HG03460 (cell line): ENCODE results near the gene GRIP1.

Experiments
- ATAC-seq: cut with Tn5 transposase; IDR thresholded peaks from one replicate; pipeline ENCODE4 v1.9.1; 2021; ENCODE audit not compliant: unreplicated experiment

GRIP1 gene

DNA sequence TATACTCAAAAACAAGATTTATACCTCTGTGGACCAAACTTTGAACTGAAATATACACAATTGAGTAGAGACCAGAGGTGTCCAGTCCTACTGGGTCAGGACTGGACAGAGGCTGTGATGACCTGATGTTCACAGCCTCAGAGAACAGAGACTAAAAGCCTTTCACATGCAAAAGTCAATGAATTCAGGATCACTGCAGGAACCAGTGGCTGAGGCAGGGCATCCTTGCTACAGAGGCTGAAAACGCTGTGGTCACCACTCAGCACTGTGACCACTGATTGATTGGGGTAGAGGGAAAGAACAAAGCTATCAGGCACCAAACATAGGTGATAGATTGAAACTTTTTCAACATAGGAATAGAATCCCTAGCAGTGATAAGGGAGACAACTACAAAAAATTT, 25.1 kb downstream of the GRIP1 start:
- ATAC-seq = no peak

DNA sequence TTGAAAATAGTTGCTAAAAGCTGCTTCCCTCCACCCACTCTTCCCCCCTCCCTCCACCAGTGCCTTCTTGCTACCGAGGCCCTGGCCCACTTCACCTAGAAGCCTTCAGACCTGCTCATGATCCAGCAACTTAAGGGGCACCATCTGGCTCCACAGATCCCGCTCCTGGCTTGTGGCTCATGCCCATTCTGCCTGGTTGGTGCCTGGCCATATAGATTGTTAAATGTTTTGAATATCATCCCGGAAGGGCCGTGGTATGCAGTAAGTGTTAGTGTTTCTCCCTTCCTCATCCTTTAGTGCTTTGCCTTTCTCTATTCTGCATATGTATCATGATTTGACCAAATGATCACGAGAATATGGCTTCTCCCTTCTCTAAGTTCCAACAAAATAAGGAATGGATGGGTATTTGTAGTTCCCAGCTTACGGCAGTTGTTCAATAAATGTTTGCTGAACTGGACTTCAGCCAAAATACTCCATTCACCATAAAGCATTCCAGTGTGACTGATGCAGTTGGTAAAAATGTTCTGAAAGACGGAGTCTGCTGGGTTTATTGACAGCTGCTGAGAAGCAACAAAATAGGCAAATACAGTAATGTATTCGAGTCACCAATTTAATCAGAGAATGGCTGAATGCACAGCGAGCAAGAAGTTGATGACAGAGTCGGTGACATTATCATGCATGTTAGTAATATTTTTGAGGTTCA, 30.7 kb downstream of the GRIP1 start:
- ATAC-seq = no peak

DNA sequence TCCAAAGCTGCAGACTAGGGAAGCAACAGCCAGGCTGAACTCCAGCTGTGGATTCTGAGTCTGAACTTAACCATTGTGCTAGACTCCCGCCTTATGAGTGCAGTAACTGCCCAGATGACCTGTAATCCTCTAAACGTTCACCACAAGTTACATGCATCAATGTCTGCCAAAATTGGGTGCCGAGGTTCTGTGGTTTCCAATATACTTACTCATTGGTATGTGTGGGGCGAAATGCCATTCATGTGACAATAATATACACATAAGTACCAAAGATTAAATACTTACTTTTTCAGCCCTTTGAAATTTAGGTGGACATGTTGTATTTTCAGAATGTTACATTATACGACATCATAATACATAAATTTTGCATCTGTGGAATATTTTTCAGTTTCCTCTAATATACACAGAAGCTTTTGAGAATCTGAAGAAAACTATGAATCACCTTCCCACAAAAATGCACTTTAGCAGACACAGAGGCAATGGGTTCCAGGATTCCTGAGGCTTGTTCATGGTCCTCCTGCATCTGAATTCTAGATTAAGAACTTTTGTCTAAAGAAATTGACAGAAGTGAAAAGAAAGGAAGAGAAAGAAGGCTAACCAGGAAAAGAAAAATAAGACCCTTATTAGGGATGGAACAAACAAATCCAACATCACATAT, 31.7 kb downstream of the GRIP1 start:
- no peak for ATAC-seq

DNA sequence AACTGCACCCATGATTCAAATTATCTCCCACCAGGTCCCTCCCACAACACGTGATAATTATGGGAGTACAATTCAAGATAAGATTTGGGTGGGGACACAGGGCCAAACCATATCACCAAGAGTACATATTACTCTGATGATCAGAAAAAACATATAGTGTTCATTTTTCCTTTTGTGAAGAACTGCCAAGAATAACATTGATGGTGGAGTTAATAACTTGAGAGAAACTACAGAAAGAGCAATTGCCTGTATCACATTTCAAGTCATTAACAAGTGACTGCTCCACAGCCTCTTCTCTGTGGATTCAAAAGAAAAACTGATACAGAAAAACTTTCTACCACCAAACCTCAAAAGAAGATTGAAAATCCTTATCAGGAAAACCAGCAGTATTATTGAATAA, 34.7 kb downstream of the GRIP1 start:
- ATAC-seq = no peak

DNA sequence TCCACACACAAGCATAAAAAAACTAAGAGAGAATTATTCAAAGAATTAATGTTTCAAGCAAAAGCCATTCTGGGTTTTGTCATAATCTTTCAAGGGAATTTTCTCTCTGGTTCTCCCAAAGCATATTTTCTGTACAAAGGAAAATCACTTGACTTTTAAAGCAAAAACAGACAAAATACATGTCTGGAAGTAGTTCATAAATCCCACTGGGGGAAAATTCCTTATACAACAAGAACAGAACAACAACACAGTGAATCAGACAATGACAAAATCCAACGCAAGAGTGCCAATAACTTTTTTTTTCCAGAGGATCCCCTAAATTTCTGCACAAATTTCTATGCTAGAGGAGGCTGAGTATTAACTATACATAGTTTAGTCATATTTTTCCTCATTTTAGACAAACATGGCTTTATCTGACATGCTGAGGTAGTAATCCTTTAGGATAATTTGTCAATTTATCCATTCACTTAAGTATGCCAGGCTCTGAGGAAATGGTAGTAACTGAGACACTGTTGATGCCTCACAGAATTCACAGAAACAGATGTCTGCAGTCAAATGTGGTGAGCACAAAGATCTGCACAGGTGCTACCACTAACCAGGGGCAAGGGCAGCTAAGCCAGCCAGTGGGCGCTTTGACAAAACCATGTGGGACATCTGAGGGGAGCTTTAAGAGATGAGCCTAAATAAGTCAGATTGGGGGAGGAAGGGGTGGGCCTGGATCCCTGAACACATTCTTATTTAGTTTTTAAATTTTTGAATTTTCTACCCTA, 38.0 kb downstream of the GRIP1 start:
- ATAC-seq = no peak

DNA sequence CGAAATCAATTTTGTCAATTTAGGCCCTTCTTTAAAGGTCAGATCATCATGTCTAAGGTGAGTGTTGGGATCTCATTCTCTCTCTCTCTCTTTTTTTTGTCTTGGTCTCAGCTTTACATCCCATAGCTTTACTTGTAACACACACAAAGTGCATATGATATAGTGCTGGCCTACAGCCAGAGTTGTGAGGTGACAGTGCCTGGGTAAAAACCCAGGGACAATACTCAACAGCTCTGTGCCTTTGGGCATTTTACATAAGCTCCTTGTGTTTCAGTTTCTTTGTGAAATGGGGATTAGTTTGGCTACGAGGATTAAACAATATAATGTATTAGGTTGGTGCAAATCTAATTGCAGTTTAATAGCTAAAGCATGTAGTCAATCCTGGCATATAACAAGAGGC, 40.2 kb downstream of the GRIP1 start:
- ATAC-seq = no peak

DNA sequence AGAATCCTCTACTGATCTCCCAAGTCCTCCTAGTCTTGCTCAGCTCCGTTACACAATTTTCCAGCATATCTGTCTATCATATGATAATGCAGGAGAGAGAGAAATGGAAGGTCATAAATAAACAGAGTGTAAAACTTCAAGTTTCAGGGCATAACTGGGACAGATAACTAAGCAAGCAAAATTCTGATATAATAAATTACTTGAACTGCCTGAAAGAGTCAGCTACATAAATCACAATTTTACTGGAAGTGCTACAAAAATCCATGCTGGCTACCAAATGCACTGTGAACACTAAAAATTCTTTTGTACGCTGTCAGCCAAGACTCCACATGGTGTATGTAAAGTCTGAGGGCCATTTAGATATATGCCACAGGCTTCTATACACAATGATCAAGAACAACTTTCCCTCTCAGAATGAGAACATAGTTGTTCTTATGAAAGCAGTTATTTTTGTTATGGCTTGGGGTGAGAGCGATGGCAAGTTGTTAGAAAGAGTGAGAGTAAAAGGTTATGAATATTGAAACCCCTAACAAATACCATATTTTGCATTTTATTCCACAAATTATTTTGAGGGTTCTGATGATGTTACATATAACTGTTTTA, 41.1 kb downstream of the GRIP1 start:
- no peak for ATAC-seq

DNA sequence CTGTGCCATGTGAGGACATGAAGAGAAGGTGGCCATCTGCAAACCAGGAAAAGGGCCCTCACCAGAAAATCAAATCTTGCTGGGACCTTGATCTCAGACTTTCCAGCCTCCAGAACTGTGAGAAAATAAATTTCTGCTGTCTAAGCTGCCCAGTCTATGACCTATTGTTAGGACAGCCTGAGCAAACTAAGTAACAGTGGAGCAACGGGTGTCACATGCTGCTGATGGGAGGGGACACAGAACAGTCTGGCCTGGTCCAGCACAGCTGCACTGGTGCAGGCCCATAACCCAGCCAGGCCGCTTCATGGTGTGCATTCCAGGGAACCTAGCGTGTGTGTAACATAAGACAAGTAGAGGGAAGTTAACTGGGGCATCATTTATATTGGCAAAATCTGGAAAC, 42.1 kb downstream of the GRIP1 start:
- no peak for ATAC-seq

DNA sequence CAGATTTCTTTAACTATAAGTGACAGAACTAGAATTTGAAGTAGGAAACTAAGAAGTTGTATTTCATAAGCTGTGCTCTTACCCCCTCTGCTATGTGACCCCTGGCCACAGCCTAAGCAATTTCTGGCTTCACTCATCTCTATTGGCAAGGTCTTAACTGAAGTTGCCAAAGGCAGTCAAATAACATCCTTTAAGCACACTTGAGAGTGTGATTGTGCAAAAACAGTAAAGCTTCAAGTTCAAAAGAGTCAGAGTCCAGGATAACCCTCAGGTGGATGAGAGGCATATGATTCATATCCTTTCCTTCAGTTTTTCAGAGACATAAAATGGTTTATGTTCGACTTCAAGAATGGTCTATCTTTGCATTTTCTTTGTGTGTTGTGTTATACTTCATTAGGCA, 45.2 kb downstream of the GRIP1 start:
- ATAC-seq = no peak

DNA sequence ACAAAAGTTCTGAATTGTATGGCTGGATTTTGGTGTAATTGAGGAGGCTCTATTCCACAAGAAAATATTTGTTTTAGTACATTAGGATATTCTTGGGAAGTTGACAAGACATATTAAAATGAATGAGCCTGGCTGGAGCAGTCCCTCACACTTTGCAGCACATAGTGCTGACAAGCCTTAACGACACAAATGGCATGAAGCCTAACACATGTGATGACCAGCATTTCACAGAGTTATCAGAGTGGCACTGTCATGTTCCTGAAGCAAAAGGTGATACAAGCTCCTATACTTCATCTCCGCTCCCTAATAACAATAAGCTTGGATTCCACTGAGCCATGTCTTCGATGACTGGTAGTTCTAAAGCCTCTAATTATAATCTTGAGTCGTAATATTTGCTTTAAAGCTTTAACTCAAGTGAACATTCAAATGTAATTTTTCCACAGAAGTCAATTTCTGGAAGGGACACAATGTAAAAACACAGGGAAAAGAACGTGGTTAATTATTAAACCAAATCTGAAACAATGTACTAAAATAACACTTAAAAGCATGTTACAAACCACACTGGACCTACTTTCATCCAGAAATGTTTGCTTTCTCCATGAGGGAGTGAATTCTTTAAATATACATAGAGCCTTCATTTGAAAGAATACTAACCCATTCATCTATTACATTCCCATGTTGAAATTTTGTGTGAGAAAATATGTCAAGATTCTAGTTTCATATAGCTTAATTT, 49.6 kb downstream of the GRIP1 start:
- ATAC-seq = no peak

DNA sequence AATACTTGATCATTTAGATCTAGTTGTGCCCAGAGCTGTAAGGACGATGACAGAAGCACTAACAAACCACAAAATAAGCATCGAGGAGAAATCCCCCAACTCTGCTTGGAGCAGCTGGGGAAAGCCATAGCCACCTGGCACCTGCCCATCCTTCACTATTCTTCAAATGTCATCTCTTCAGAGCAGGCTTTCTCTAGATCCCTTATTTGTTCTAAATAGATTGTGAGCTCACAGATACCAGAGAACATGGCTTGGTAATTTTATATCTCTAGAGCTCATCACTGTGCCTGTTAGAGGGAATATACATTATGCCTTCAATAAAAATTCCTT, 50.9 kb downstream of the GRIP1 start:
- ATAC-seq = no peak

DNA sequence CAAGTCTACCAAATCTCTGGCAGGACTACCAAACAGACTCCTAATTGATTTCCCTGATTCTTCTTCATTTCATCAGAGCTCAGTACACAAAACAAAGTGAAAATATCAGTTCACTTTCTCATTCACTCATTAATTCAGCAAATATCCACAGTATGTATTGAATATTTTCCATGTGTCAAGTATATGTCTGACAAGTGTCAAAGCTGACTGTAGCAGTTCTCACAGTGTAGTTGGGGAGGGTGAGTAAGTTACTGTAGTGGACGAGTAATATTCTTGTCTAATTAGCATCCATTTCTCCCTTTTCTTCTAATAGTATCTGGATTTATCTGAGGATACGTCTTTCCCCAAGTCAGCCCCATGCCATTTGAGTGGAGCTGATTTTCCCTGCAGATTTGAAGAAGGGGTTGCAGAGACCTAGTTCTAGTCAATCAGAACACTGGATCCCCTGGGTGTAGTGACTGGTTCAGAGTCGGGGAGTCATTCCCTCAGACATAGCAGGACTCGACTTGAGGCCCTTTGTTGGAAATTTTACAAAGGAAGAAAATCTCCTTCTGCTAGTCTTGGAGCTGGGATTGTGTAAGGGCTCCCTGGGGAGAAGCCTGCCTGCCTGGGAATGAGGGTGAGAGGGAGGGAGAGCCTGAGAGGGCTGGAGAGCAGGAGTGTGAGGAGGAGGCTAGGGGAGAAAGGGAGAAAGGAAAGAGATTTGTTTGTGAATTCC, 51.4 kb downstream of the GRIP1 start:
- ATAC-seq = no peak

DNA sequence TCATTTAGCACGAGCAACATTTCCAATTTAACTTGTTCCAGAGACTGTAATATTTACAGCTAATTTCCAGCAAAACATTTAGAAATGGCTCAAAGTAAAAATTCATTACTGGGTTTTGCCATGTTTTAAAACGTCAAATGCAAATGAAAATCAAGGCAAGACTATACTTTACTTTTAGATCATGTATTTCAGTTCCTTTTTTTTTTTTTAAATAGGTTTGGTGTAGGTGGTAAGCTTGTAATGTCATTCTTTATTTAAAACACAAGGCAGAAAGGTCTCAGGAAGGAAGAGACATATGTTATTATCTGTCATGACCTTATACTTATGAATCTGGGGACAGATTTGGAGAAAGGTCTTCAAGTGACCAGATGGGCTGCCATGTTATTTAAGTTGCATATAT, 54.1 kb downstream of the GRIP1 start:
- peak; percentile 61 for ATAC-seq

DNA sequence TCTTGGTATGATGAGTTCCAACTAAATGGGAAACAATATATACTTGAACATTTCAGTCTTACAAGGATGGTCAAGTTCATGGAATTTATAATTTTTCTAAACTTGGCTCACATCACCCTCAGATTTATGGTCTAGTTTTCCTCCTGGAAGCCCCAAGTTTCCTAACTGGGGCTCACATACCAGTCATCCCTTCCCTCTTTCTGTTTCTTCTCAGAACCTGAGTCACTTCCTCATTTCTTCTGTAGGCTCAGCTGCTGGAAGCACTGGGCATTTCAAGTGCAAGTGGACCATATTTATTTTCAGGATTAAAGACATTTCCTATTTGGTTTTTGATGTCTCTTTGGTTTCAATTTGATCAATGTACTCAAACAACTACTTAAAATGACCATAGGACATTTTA, 55.4 kb downstream of the GRIP1 start:
- ATAC-seq = no peak

DNA sequence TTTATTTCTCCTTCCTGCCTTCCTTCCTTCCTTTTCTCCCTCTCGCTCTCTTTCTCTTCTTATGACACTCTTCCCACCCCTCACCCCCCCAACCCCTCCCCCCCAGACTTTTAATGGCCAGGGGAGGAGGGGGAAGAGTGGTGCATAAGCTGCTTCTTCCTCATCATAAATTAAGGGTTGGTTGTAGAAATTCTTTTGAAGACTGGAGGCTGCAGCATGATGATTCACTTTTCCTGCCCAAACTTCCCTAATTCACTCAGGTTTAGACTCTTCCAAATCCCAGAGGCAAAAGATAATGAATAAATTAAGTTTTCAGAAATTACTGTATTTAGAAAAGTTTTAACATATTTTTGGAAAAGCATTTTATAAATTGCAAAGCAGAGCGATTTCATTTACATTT, 58.2 kb downstream of the GRIP1 start:
- no peak for ATAC-seq

DNA sequence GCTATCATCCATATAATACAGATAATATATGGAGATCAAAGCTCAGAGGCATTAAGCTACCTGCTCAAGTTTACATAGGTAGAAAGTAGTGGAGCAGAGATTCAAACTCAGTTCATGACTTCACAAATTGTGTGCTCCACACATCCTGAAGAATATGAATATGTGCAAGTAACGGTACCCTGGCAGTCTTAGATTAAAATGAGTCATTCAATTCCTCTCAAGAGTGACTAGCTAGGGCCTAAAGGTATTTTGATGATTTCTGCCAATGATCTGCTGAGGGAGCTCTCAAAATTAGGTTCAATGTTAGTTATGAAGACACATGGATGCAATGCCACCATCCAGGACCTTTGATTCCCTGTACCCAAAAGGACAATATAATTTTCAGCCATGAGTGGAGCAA, 58.9 kb downstream of the GRIP1 start:
- ATAC-seq = no peak

DNA sequence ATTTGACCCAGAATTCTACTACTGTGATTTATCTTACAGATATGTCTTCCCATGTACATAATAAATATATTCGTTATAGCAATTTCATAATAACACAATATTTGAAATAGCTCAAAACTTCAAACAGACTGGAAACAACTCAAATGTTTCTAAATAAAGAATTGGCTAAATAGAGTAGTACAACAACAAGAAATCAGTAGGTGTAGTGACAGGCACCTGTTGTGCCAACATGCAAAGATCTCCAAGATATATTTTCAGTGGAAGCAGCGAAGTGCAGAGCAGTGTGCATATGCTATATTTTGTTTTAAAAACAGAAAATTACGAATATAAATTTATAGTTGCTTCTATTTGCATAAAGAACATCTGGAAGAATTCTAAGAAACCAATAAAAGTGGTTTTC, 60.9 kb downstream of the GRIP1 start:
- ATAC-seq = no peak

DNA sequence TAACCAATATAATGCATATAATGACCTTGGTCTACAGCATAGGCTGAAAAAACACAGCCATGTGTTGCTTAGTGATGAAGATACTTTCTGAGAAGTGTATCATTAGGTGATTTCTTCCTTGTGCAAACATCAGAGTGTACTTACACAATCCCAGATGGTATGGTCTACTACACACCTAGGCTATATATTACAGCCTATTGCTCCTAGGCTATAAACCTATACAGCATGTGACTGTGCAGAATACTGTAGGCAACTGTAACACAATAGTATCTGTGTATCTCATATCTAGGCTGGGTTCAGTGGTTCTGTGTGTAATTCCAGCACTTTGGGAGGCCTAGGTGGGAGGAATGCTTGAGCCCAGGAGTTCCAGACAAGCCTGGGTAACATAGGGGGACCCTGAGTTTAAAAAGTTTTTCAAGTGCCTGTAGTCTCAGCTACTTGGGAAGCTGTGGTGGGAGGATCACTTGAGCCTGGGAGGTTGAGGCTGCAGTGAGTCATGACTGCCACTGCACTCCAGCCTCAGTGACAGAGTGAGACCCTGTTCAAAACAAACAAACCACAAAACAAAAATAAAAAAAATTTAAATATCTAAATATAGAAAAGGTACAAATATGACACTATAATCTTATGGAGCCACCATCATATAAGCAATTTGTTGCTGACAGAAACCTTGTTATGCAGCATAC, 66.6 kb downstream of the GRIP1 start:
- no peak for ATAC-seq

DNA sequence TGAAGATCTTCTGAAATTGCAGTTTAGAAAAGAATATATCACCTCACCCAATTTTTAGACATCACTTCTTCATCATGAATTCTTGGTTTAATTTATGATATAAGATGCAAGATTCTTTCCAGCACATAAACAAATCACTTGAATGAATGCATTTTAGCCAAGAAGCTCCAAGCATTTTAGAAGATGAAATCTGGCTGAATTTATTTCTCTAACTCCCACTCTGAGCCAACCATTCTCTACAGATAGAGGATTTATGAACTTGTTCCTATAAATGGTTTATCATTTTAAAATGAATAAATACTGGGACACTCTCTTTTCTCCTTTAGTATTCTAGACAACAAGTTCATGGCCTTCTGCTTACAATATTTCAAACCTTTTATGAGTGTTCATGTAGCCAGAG, 71.7 kb downstream of the GRIP1 start:
- no peak for ATAC-seq

DNA sequence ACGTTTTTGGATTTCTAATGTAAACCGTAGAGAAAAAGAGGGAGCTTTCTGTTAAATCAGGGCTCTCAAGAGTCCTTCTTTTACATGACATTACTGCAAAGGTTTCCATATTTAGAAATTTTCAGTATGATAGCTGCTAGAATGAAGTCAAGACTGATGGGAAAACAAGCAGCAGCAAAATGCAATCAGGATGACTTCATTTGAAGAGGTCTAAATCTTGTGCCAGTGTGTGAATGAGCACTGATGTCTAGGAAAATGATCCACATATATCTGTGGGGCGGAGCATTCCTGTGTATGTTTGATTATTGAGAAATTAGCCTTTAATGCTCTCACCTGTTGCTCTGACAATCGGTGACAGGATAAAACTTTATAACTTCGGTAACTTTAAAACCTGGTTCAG, 73.6 kb downstream of the GRIP1 start:
- ATAC-seq = no peak
